ENCODE results near the gene ARL5B.
"Not testable (repeated sequence)": the region's sequence is repeated elsewhere in the genome, so short reads cannot be mapped to it uniquely, and the experiment has no call there.

ARL5B gene

GRCh38 chr10:18659125-18659818, at the start of gene ARL5B:
Gene ARL5B (plus strand): TSS chr10:18659431. CDS start chr10:18659638, 207 bp downstream.
- peak; percentile 93 to 95 (median 95) for DNase-seq (ENCODE audit: low read depth in 3 of 3)

GRCh38 chr10:18610517-18610916, 48.7 kb upstream of the ARL5B start:
- no peak for DNase-seq (ENCODE audit: low read depth in 3 of 3)

GRCh38 chr10:18611168-18611567, 48.1 kb upstream of the ARL5B start:
- DNase-seq (ENCODE audit: low read depth in 3 of 3): no peak

GRCh38 chr10:18615618-18616017, 43.6 kb upstream of the ARL5B start:
- no peak for DNase-seq (ENCODE audit: low read depth in 3 of 3)

GRCh38 chr10:18616337-18616736, 42.9 kb upstream of the ARL5B start:
- DNase-seq (ENCODE audit: low read depth in 3 of 3): no peak

GRCh38 chr10:18619016-18619415, 40.2 kb upstream of the ARL5B start:
- DNase-seq (ENCODE audit: low read depth in 3 of 3): no peak

GRCh38 chr10:18620856-18621255, 38.4 kb upstream of the ARL5B start:
- no peak for DNase-seq (ENCODE audit: low read depth in 3 of 3)

- not testable (repeated sequence) for DNase-seq (ENCODE audit: low read depth in 3 of 3)
Measured at GRCh38 chr10:18623671-18624070, 35.6 kb upstream of the ARL5B start.

GRCh38 chr10:18625886-18626285, 33.3 kb upstream of the ARL5B start:
- no peak for DNase-seq (ENCODE audit: low read depth in 3 of 3)

- peak; percentile 39 to 52 (median 51) for DNase-seq (ENCODE audit: low read depth in 3 of 3)
Measured at GRCh38 chr10:18627452-18628018, 31.7 kb upstream of the ARL5B start.

- not testable (repeated sequence) for DNase-seq (ENCODE audit: low read depth in 3 of 3)
Measured at GRCh38 chr10:18632500-18632899, 26.7 kb upstream of the ARL5B start.

- DNase-seq (ENCODE audit: low read depth in 3 of 3): no peak
Measured at GRCh38 chr10:18635995-18636394, 23.2 kb upstream of the ARL5B start.

- not testable (repeated sequence) for DNase-seq (ENCODE audit: low read depth in 3 of 3)
Measured at GRCh38 chr10:18637400-18637799, 21.8 kb upstream of the ARL5B start.

- DNase-seq (ENCODE audit: low read depth in 3 of 3): not testable (repeated sequence)
Measured at GRCh38 chr10:18639719-18640118, 19.5 kb upstream of the ARL5B start.

GRCh38 chr10:18647151-18647550, 12.1 kb upstream of the ARL5B start:
- DNase-seq (ENCODE audit: low read depth in 3 of 3): no peak

GRCh38 chr10:18647945-18648344, 11.3 kb upstream of the ARL5B start:
- DNase-seq (ENCODE audit: low read depth in 3 of 3): no peak

- DNase-seq (ENCODE audit: low read depth in 3 of 3): no peak
Measured at GRCh38 chr10:18649364-18649959, 9.8 kb upstream of the ARL5B start.

GRCh38 chr10:18650404-18650997, 8.7 kb upstream of the ARL5B start:
- DNase-seq (ENCODE audit: low read depth in 3 of 3): no peak

GRCh38 chr10:18651324-18652007, 7.8 kb upstream of the ARL5B start, which contains the start of gene NSUN6:
Gene NSUN6 (minus strand): TSS chr10:18651587. CDS start chr10:18651203, 384 bp downstream.
- peak; percentile 84 to 91 (median 88) for DNase-seq (ENCODE audit: low read depth in 3 of 3)

- DNase-seq (ENCODE audit: low read depth in 3 of 3): no peak
Measured at GRCh38 chr10:18653112-18653511, 6.1 kb upstream of the ARL5B start.

GRCh38 chr10:18656724-18657123, 2.5 kb upstream of the ARL5B start:
- DNase-seq (ENCODE audit: low read depth in 3 of 3): no peak

Data from stimulated activated CD4-positive, alpha-beta T cell treated with anti-CD3 and anti-CD28 coated beads, TNF-alpha, amount 100 ng/mL, for 4 hours (primary cell).